Heart left ventricle (tissue), 13 donors: ENCODE data around the gene G3BP1.

ENCODE experiments used
- CTCF ChIP-seq, 12 donors: fragments of 200-600 bp; sonication (generic) in 4 of 12; IDR thresholded peaks; one replicate each; pipeline versions ENCODE4 v1.5.0 to v1.8.0; 2018 to 2022; ENCODE audit warnings: antibody characterized with exemption in 12 of 12, mild to moderate bottlenecking in 5 of 12
- POLR2A ChIP-seq, 2 donors: fragments of 450-650 bp; IDR thresholded peaks; one replicate each; pipeline ENCODE4 v1.6.1; 2017; ENCODE audit warnings: antibody characterized with exemption in 2 of 2, mild to moderate bottlenecking in 2 of 2, moderate library complexity in 2 of 2
- donor health status: ischemic (EF 13 %, LVEDD 7.1; RV severe dilation, severe dysfunction).
- donor health status: DM: no; HTN: yes; CAD: no.
- donor health status: DM: no; HTN: no; CAD: no.
- donor health status: ischemic (EF 25% LVEDD 6.9; RV normal size, moderate dysfunction).
- donor health status: ischemic (EF 25% LVEDD 5.7; RV mildly dilated, moderate dysfunction).
- donor health status: ischemic (EF 35%, LVEDD 5.7; RV mildly dilated, moderate dysfunction).
- donor health status: nonischemic (EF 11% LVEDD 7.7; RV severe dilation, severe dysfunction).
- donor health status: DM: yes; HTN: yes; CAD: no.
- donor health status: PGD.
- donor health status: ischemic (EF 29% LVEDD 5.4; RV normal size, mild dysfunction).
- donor health status: nonischemic (EF 23%, LVEDD 6.1; RV moderate dilation, normal function).

GRCh38 chr5:151735646-151736045 lies 36.1 kb upstream of the G3BP1 start:
- TF ChIP-seq CTCF (IDR thresholded peaks at IDR 0.05) (no peak), POLR2A (IDR thresholded peaks at IDR 0.05) (no peak)
